H1 (cell line): ENCODE data around the gene FBXW8. TPM values are rescaled to one million over a fixed set of nuclear protein-coding genes. Genes with fewer than 3 reads are reported as not detected.

ENCODE experiments used
- CTCF ChIA-PET: fragments of 300-600 bp; sonication (Branson Sonifier 250); formaldehyde crosslinking; loops from one replicate; lab custom pipeline; 2021; ENCODE audit not compliant: partially characterized antibody; lab: Charles Lee
- POLR2A ChIA-PET: fragments of 300-600 bp; sonication (Branson Sonifier 250); formaldehyde crosslinking; loops from one replicate; lab custom pipeline; 2021; ENCODE audit warnings: inconsistent platforms; ENCODE audit not compliant: partially characterized antibody; lab: Charles Lee
- DNase-seq, 2 experiments: peaks; one replicate each; pipeline versions ENCODE4 v3.0.0 to v3.0.0-alpha.2; 2010 to 2022; ENCODE audit warnings: low spot score in 2 of 2, low read depth in 1 of 2, mixed read lengths in 1 of 2
- FAIRE-seq: peaks from 2 replicates; lab custom pipeline; 2011; peaks lifted over from hg19 to GRCh38; lab: Jason Lieb, UNC
- H2AFZ ChIP-seq: 2 replicates; pipeline ENCODE4 v1.8.1; 2012; ENCODE audit warnings: low read length, inconsistent platforms
- H2AK5ac ChIP-seq: 2 replicates; pipeline ENCODE4 v1.6.1; 2013; ENCODE audit warnings: low read depth, low read length
- H2BK120ac ChIP-seq: replicated peaks from 2 replicates; pipeline ENCODE3; 2013; ENCODE audit warnings: low read depth, low read length, inconsistent platforms
- H2BK12ac ChIP-seq: 2 replicates; pipeline ENCODE4 v1.6.1; 2013; ENCODE audit warnings: low read depth, low read length
- H2BK15ac ChIP-seq: 2 replicates; pipeline ENCODE4 v1.6.1; 2013; ENCODE audit warnings: low read length
- H2BK20ac ChIP-seq: 2 replicates; pipeline ENCODE4 v1.6.1; 2013; ENCODE audit warnings: low read length
- H2BK5ac ChIP-seq: 2 replicates; pipeline ENCODE4 v1.6.1; 2013; ENCODE audit warnings: low read depth, low read length
- H3K14ac ChIP-seq: 2 replicates; pipeline ENCODE4 v1.6.1; 2013; ENCODE audit warnings: inconsistent platforms; ENCODE audit not compliant: insufficient read length
- H3K18ac ChIP-seq: 2 replicates; pipeline ENCODE4 v1.6.1; 2013; ENCODE audit warnings: low read length; ENCODE audit errors: extremely low read depth
- H3K23ac ChIP-seq: 2 replicates; pipeline ENCODE4 v1.6.1; 2013; ENCODE audit warnings: inconsistent platforms; ENCODE audit not compliant: insufficient read length
- H3K23me2 ChIP-seq: 2 replicates; pipeline ENCODE4 v1.6.1; 2013; ENCODE audit warnings: low read depth, low read length
- H3K27ac ChIP-seq: 2 replicates; pipeline ENCODE4 v1.6.1; 2011; ENCODE audit warnings: low read depth, low read length, inconsistent platforms
- H3K27me3 ChIP-seq, 4 experiments: replicated peaks in 1 of 4; 1 replicate in 1 of 4; 2 replicates in 3 of 4; pipeline versions ENCODE4 v1.6.1 to v1.8.1; 2011 to 2013; ENCODE audit warnings: low read length in 3 of 4, mild to moderate bottlenecking in 3 of 4, inconsistent platforms in 2 of 4, mixed read lengths in 2 of 4, moderate library complexity in 1 of 4; ENCODE audit not compliant: control insufficient read depth in 3 of 4, insufficient read depth in 3 of 4; ENCODE audit errors: extremely low read depth in 1 of 4
- H3K36me3 ChIP-seq, 4 experiments: 2 replicates each; pipeline versions ENCODE4 v1.6.1 to v1.8.1; 2011 to 2013; ENCODE audit warnings: mild to moderate bottlenecking in 4 of 4, low read length in 3 of 4, moderate library complexity in 2 of 4, control low read depth in 1 of 4, inconsistent platforms in 1 of 4; ENCODE audit not compliant: insufficient read depth in 4 of 4, control insufficient read depth in 2 of 4
- H3K4ac ChIP-seq: replicated peaks from 2 replicates; pipeline ENCODE3; 2013; ENCODE audit warnings: low read length, low read depth, mixed read lengths, inconsistent platforms; ENCODE audit not compliant: insufficient read length
- H3K4me1 ChIP-seq, 4 experiments: replicated peaks in 1 of 4; 1 replicate in 1 of 4; 2 replicates in 3 of 4; pipeline versions ENCODE4 v1.6.1 to v1.8.1; 2011 to 2013; ENCODE audit warnings: low read length in 3 of 4, inconsistent platforms in 2 of 4, mixed read lengths in 1 of 4; ENCODE audit not compliant: insufficient read depth in 4 of 4, control insufficient read depth in 3 of 4
- H3K4me2 ChIP-seq, 2 experiments: 2 replicates each; pipeline versions ENCODE4 v1.6.1 to v1.8.1; 2011 to 2013; ENCODE audit warnings: low read depth in 2 of 2, low read length in 2 of 2, control low read depth in 1 of 2, inconsistent platforms in 1 of 2, mild to moderate bottlenecking in 1 of 2; ENCODE audit not compliant: insufficient read depth in 1 of 2
- H3K4me3 ChIP-seq, 4 experiments: fragments of 200-600, 300-600 bp in 1 of 4; sonication (generic), shearing (Covaris generic), sonication (Bioruptor Twin) in 1 of 4; 2 replicates each; pipeline versions ENCODE4 v1.5.1 to v1.8.1; 2011 to 2016; ENCODE audit warnings: low read length in 4 of 4, low read depth in 3 of 4, control low read depth in 2 of 4, inconsistent platforms in 2 of 4, mild to moderate bottlenecking in 2 of 4, mixed read lengths in 1 of 4, moderate library complexity in 1 of 4; ENCODE audit not compliant: insufficient read depth in 2 of 4; ENCODE audit errors: extremely low read depth in 1 of 4
- H3K56ac ChIP-seq: replicated peaks from 2 replicates; pipeline ENCODE3; 2013; ENCODE audit warnings: low read depth, mild to moderate bottlenecking, mixed read lengths, low read length, inconsistent platforms; ENCODE audit not compliant: insufficient read length
- H3K79me1 ChIP-seq: 2 replicates; pipeline ENCODE4 v1.6.1; 2013; ENCODE audit warnings: low read depth, low read length, control low read depth
- H3K79me2 ChIP-seq, 2 experiments: 2 replicates each; pipeline versions ENCODE4 v1.6.1 to v1.8.1; 2012 to 2013; ENCODE audit warnings: low read length in 2 of 2, mild to moderate bottlenecking in 2 of 2, inconsistent platforms in 1 of 2; ENCODE audit not compliant: insufficient read depth in 2 of 2, control insufficient read depth in 1 of 2
- H3K9ac ChIP-seq, 4 experiments: replicated peaks in 1 of 4; 1 replicate in 1 of 4; 2 replicates in 3 of 4; pipeline versions ENCODE4 v1.6.1 to v1.8.1; 2011 to 2013; ENCODE audit warnings: low read depth in 3 of 4, low read length in 3 of 4, control low read depth in 2 of 4, mild to moderate bottlenecking in 2 of 4, moderate library complexity in 2 of 4, inconsistent platforms in 1 of 4; ENCODE audit errors: extremely low read depth in 1 of 4
- H3K9me3 ChIP-seq, 2 experiments: 2 replicates each; pipeline versions ENCODE4 v1.6.1 to v1.8.1; 2012 to 2013; ENCODE audit warnings: mild to moderate bottlenecking in 2 of 2, moderate library complexity in 2 of 2, control low read depth in 1 of 2, inconsistent platforms in 1 of 2, low read depth in 1 of 2, low read length in 1 of 2, mixed read lengths in 1 of 2; ENCODE audit not compliant: insufficient read depth in 2 of 2
- H4K20me1 ChIP-seq, 2 experiments: replicated peaks in 1 of 2; 2 replicates each; pipeline versions ENCODE3 to v1.8.1; 2011 to 2013; ENCODE audit warnings: inconsistent platforms in 2 of 2, low read length in 2 of 2, mild to moderate bottlenecking in 1 of 2; ENCODE audit not compliant: insufficient read depth in 2 of 2, control insufficient read depth in 1 of 2
- H4K5ac ChIP-seq: 2 replicates; pipeline ENCODE4 v1.6.1; 2013; ENCODE audit warnings: low read length, low read depth, mixed read lengths, inconsistent platforms; ENCODE audit not compliant: insufficient read length
- H4K8ac ChIP-seq: 2 replicates; pipeline ENCODE4 v1.8.0; 2013; ENCODE audit warnings: mild to moderate bottlenecking, moderate library complexity, low read length, inconsistent platforms; ENCODE audit not compliant: insufficient read depth; ENCODE audit errors: extremely low read depth
- H4K91ac ChIP-seq: replicated peaks from 2 replicates; pipeline ENCODE3; 2013; ENCODE audit warnings: low read length, mixed read lengths, inconsistent platforms; ENCODE audit not compliant: insufficient read length
- ASH2L ChIP-seq: fragments of 200-600, 300-600 bp; sonication (generic); IDR thresholded peaks from one replicate; pipeline ENCODE4 v1.7.1; 2017; ENCODE audit warnings: low read length
- EGR1 ChIP-seq: IDR thresholded peaks from 2 replicates; pipeline ENCODE4 v1.6.1; 2011; ENCODE audit warnings: low read depth, low read length, borderline replicate concordance
- HDAC2 ChIP-seq, 2 experiments: fragments of 300-600 bp in 1 of 2; sonication (generic) in 1 of 2; IDR thresholded peaks; 2 replicates each; pipeline ENCODE4 v1.6.1; 2011 to 2012; ENCODE audit warnings: low read depth in 2 of 2, low read length in 2 of 2, mild to moderate bottlenecking in 2 of 2, moderate library complexity in 2 of 2, borderline replicate concordance in 1 of 2, inconsistent platforms in 1 of 2
- KDM4A ChIP-seq: IDR thresholded peaks from one replicate; pipeline ENCODE4 v1.7.1; 2012; ENCODE audit warnings: low read depth, mild to moderate bottlenecking, moderate library complexity, low read length, inconsistent platforms; ENCODE audit not compliant: severe bottlenecking
- NANOG ChIP-seq: IDR thresholded peaks from 2 replicates; pipeline ENCODE4 v1.6.1; 2011; ENCODE audit warnings: low read length, low read depth, mild to moderate bottlenecking, inconsistent platforms; ENCODE audit not compliant: insufficient read depth, poor library complexity, severe bottlenecking
- NRF1 ChIP-seq: IDR thresholded peaks from 2 replicates; pipeline ENCODE4 v1.6.1; 2011; ENCODE audit warnings: mild to moderate bottlenecking, low read depth, low read length, improper control_type of control experiment
- RBBP5 ChIP-seq: IDR thresholded peaks from 2 replicates; pipeline ENCODE4 v1.7.1; 2012; ENCODE audit warnings: low read depth, mild to moderate bottlenecking, inconsistent platforms, low read length, moderate library complexity, borderline replicate concordance
- SIN3A ChIP-seq, 2 experiments: IDR thresholded peaks in 1 of 2; conservative IDR thresholded peaks in 1 of 2; 2 replicates each; pipeline ENCODE4 v1.6.1; 2011 to 2012; ENCODE audit warnings: low read length in 2 of 2, improper control_type of control experiment in 1 of 2, low read depth in 1 of 2, mild to moderate bottlenecking in 1 of 2
- TCF12 ChIP-seq: IDR thresholded peaks from 2 replicates; pipeline ENCODE4 v1.6.1; 2011; ENCODE audit warnings: low read depth, mild to moderate bottlenecking, low read length
- WGBS, 2 experiments: shearing (Covaris generic) in 1 of 2; methylation state at CpG; one replicate each; pipeline versions ENCODE4 v1.1.6 to v1.1.7; 2013 to 2015; ENCODE audit warnings: low lambda C conversion rate in 2 of 2, mixed read lengths in 2 of 2, inconsistent platforms in 1 of 2, low coverage in 1 of 2, missing lambda C conversion rate in 1 of 2; ENCODE audit not compliant: insufficient replicate concordance in 2 of 2, insufficient coverage in 1 of 2, insufficient read length in 1 of 2; ENCODE audit errors: extremely low coverage in 1 of 2, missing lambda C conversion rate in 1 of 2; 5-methylcytosine and 5-hydroxymethylcytosine counted together
- polyA plus RNA-seq, 7 experiments: library from polyadenylated mRNA; depleted of rRNA in 3 of 7; stranded (reverse) in 5 of 7; unstranded in 2 of 7; fragments of >200 nt in 5 of 7; fragments of 200-250 nt in 2 of 7; gene quantifications; 1 replicate in 5 of 7; 2 replicates in 1 of 7; 4 replicates in 1 of 7; pipeline versions ENCODE4 v1.2.1 to v1.2.3, GENCODE V29; 2011 to 2013; ENCODE audit warnings: missing spikeins in 2 of 7, mixed read lengths in 2 of 7
- total RNA-seq: library from RNA; stranded (reverse); fragmentation: NEBNext Ultra II Directional; extraction: Animal tissue kit (Norgen Biotek cat#: 25700); gene quantifications from 2 replicates; pipeline ENCODE4 v1.2.1, GENCODE V29; 2021
- TF ChIP-seq, protein P1 (sequence below): IDR thresholded peaks from 2 replicates; pipeline ENCODE4 v1.6.1; 2012; ENCODE audit warnings: inconsistent platforms

FBXW8 gene
- total and polyA plus RNA-seq, 2 of the 8 experiments (the other 6 are each of a cell fraction or from before 2014, with no cell fraction given), result 15.8 to 16.0 TPM

DNA sequence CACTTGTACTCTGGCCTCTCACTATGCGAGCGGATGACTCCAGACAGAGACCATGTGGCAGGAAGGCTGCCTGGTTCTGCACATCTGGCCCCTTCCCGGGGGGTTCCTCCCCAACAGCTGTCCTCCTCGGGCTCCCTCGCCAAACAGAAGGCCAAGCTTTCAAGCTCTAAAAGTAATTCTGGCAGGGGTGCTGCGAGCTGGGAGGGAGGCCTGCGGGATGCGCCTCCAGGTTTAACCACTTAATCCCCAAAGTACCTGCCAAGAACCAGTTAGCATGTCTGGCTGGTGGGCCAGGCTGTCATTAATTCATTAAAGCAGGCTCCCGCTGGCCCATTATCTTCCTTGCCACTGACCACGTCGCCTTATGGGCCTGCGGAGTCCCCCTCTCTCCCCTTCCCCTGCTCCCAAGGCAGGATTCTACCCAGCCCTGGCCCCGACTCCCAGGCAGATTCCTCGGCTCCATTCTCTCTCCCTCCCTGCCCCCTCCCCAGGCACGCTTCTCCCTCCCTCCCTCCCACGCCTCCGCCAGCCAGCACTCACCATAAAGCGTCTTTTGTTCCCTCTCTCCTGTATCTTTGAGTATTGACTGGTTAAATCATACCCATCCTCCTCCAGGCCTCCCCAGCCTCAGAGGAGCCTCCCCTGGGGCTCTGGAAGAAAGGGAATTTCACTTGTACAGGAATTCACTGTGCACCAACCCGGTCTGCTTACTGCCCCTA lies 34.4 kb upstream of the FBXW8 start:
- no peak overlapping the region for H3K27ac ChIP-seq
- no peak overlapping the region for H4K91ac ChIP-seq
- H2AFZ ChIP-seq, result no peak overlapping the region; the same call in 1 of the 2 replicates
- H3K79me1 ChIP-seq, result no peaks in the 10 kb centered on the region
- H4K20me1 ChIP-seq, result peaks cover 2 to 4% of the 10 kb centered on the region in 2 experiments
- H3K14ac ChIP-seq, result no peak overlapping the region
- FAIRE-seq (no peak), DNase-seq (peak in 1 of 2 experiments; percentile 64)
- H3K79me2 ChIP-seq, result no peaks in the 10 kb centered on the region
- peak overlapping the region; percentile 58 to 86 for H3K4me2 ChIP-seq
- no peak overlapping the region for H2AK5ac ChIP-seq
- H2BK15ac ChIP-seq, result peak overlapping the region; percentile 95; the same call in 1 of the 2 replicates
- no peak for TF ChIP-seq TCF12
- peak; percentile 47 to 56; a peak in 1 of 4 replicates for TF ChIP-seq SIN3A (conservative IDR thresholded peaks at IDR 0.05 in 1 of 2, IDR thresholded peaks at IDR 0.05 in 1 of 2; ENCODE audit: low read depth in 1 of 2, low read length in 2 of 2)
- peak; percentile 37 for TF ChIP-seq KDM4A
- peak; percentile 38 for TF ChIP-seq ASH2L
- TF ChIP-seq, protein P1, sequence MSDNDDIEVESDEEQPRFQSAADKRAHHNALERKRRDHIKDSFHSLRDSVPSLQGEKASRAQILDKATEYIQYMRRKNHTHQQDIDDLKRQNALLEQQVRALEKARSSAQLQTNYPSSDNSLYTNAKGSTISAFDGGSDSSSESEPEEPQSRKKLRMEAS, result no peak
- peak; percentile 32; the same call in 1 of the 2 replicates for TF ChIP-seq RBBP5
- no peak for TF ChIP-seq NANOG
- TF ChIP-seq EGR1, result peak; percentile 68; the same call in 1 of the 2 replicates
- no peak; a peak in 1 of 4 replicates for TF ChIP-seq HDAC2 (IDR thresholded peaks at IDR 0.05; ENCODE audit: borderline replicate concordance in 1 of 2, low read depth in 2 of 2, low read length in 2 of 2)
- TF ChIP-seq NRF1, result no peak
- no peak overlapping the region for H3K9ac ChIP-seq
- peaks cover 34 to 41% (median 38%) of the 10 kb centered on the region in 4 experiments for H3K27me3 ChIP-seq
- H3K4ac ChIP-seq, result no peak overlapping the region
- peaks cover 20% of the 10 kb centered on the region; the same call in 1 of the 2 replicates for H3K23me2 ChIP-seq
- no peak overlapping the region; the same call in 1 of the 2 replicates for H4K8ac ChIP-seq
- peaks cover 0 to 3% of the 10 kb centered on the region in 2 experiments; a peak in 1 of 4 replicates for H3K9me3 ChIP-seq
- peak overlapping the region; percentile 3 to 50 (median 31); a peak in 5 of 8 replicates for H3K4me3 ChIP-seq
- peaks cover 0 to 4% (median 0%) of the 10 kb centered on the region in 4 experiments; a peak in 1 of 8 replicates for H3K36me3 ChIP-seq
- 0 out of 2 replicates have a peak overlapping the region, but pooled peaks have one; percentile 12 for H2BK12ac ChIP-seq
- CTCF ChIA-PET, result interaction anchor here (0.6 to 1.6 kb wide), 5 partner anchors 11 to 154 kb away, joined by 3 to 7 read pairs (median 3); no protein-coding TSS in a partner anchor
- WGBS, 2 experiments, result 8% methylated on average over 12 of the region's 19 CpGs; no CpG with 5 or more reads in 1 of the 2 experiments
- no peak overlapping the region for H4K5ac ChIP-seq
- no peak overlapping the region for H3K23ac ChIP-seq
- POLR2A ChIA-PET, result interaction anchor here (0.6 to 1.0 kb wide), 4 partner anchors 25 to 167 kb away, joined by 3 read pairs; partner anchors contain the start of gene FBXW8
- peaks cover 2 to 24% (median 11%) of the 10 kb centered on the region in 4 experiments for H3K4me1 ChIP-seq
- H2BK120ac ChIP-seq, result no peak overlapping the region
- H2BK20ac ChIP-seq, result no peak overlapping the region
- peak overlapping the region; percentile 19 for H3K18ac ChIP-seq
- H2BK5ac ChIP-seq, result no peak overlapping the region
- H3K56ac ChIP-seq, result no peak overlapping the region
